ENCODE measurements around the gene SUPT20HL1. TPM values are rescaled to one million over a fixed set of nuclear protein-coding genes. Genes with fewer than 3 reads are reported as not detected.

The SUPT20HL1 gene
- total RNA-seq, 1 donor from 2014 or later: not detected

DNA sequence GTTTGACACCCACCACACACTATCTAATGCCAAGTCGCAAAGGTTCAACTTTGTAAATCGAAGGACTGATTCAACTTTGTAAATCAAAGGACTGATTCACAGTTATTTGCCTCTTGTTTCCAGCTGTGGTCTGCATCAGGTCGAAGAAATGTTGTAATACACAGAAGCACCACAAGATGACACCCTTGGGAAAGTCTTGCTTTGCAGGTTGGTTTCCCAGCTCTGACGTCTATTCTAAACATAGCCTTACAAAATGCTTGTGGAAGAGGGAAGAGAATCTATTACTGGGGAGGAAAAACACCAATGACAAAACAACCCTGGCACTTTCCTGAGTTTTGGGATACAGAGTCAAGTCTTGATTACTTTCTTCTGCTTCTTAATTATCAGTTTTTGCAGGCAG is 35.3 kb downstream of the SUPT20HL1 start:
- Histone ChIP-seq H3K27ac (ENCODE audit: low read depth, low read length) (no peak overlapping the region), H3K9me3 (ENCODE audit: control insufficient read depth in 3 of 3, low read length in 3 of 3) (no peaks in the 10 kb centered on the region)

DNA sequence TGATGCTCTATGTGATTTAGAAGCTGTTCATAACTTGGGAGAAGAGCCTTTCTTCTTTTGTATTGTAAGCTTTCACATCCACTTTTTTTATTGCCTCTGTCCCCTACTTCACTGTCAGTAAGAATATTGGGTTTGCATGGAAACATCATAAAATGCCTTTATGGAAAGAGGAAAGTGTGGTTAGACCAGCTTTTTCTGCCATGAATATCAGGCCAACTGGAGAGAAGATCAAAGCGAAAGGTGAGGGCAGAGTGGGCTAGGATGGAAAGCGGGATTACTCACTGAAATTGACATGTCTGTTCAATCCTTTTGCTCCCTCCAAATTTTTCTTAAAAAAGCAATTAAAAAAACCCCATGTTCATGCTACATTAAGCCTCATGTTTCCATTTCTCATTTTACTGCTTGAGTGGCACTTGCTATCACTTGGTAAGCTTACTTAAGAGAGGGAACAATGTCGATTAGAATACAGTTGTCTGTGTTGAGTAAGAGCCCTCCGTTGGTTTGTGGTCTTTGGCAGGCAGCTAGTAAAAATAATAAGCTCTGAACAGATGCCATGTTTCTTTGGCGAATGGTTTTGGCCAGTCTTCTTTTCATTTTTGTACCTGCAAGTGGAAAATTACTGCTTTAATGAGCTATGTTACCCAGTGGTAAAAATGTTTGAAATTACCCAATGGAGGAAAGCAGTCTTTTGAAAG is 35.9 kb downstream of the SUPT20HL1 start:
- H3K27ac ChIP-seq (ENCODE audit: low read depth, low read length): no peak overlapping the region
- H3K9me3 ChIP-seq (ENCODE audit: control insufficient read depth in 3 of 3, low read length in 3 of 3): no peaks in the 10 kb centered on the region
- H3K9ac ChIP-seq (ENCODE audit: low read depth in 1 of 3, low read length in 3 of 3): no peak overlapping the region
- peaks cover 0 to 15% (median 2%) of the 10 kb centered on the region in 3 donors for H3K27me3 ChIP-seq (ENCODE audit: control insufficient read depth in 3 of 3, insufficient read depth in 3 of 3, low read length in 3 of 3)
- no peak overlapping the region for H3K4me3 ChIP-seq (ENCODE audit: low read length in 3 of 3)
- no peaks in the 10 kb centered on the region for H3K36me3 ChIP-seq (ENCODE audit: control insufficient read depth in 3 of 3, insufficient read depth in 3 of 3, low read length in 3 of 3)
- peaks cover 0 to 7% (median 0%) of the 10 kb centered on the region in 3 donors for H3K4me1 ChIP-seq (ENCODE audit: control insufficient read depth in 3 of 3, insufficient read depth in 3 of 3, low read length in 3 of 3)

More for the DNA sequence above, 35.3 kb downstream of the SUPT20HL1 start:
- peaks cover 0 to 7% (median 0%) of the 10 kb centered on the region in 3 donors for H3K4me1 ChIP-seq (ENCODE audit: control insufficient read depth in 3 of 3, insufficient read depth in 3 of 3, low read length in 3 of 3)
- no peaks in the 10 kb centered on the region for H3K36me3 ChIP-seq (ENCODE audit: control insufficient read depth in 3 of 3, insufficient read depth in 3 of 3, low read length in 3 of 3)
- peaks cover 0 to 15% (median 2%) of the 10 kb centered on the region in 3 donors for H3K27me3 ChIP-seq (ENCODE audit: control insufficient read depth in 3 of 3, insufficient read depth in 3 of 3, low read length in 3 of 3)
- H3K4me3 ChIP-seq (ENCODE audit: low read length in 3 of 3): no peak overlapping the region
- no peak overlapping the region for H3K9ac ChIP-seq (ENCODE audit: low read depth in 1 of 3, low read length in 3 of 3)

DNA sequence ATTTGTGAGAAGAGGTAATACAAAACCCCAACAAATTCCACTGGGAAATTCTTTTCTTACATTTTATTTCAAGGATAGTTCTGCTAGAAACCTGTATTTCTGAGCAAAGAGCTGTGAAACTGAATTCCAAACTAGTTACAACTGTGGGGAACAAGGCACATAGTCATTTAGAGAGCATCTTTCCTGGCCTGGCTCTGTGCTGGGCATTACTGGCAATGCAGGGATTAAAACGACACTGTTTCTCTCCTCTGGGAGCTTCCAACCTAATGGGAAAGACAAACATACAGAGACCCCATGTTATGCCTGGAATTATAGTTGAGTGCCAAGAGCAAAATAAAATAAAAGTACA is 36.5 kb downstream of the SUPT20HL1 start:
- no peak overlapping the region for H3K9ac ChIP-seq (ENCODE audit: low read depth in 1 of 3, low read length in 3 of 3)
- no peak overlapping the region for H3K27ac ChIP-seq (ENCODE audit: low read depth, low read length)
- H3K36me3 ChIP-seq (ENCODE audit: control insufficient read depth in 3 of 3, insufficient read depth in 3 of 3, low read length in 3 of 3): no peaks in the 10 kb centered on the region
- H3K4me3 ChIP-seq (ENCODE audit: low read length in 3 of 3): no peak overlapping the region
- peaks cover 0 to 15% (median 2%) of the 10 kb centered on the region in 3 donors for H3K27me3 ChIP-seq (ENCODE audit: control insufficient read depth in 3 of 3, insufficient read depth in 3 of 3, low read length in 3 of 3)
- H3K4me1 ChIP-seq (ENCODE audit: control insufficient read depth in 3 of 3, insufficient read depth in 3 of 3, low read length in 3 of 3): peaks cover 0 to 7% (median 0%) of the 10 kb centered on the region in 3 donors
- no peaks in the 10 kb centered on the region for H3K9me3 ChIP-seq (ENCODE audit: control insufficient read depth in 3 of 3, low read length in 3 of 3)

DNA sequence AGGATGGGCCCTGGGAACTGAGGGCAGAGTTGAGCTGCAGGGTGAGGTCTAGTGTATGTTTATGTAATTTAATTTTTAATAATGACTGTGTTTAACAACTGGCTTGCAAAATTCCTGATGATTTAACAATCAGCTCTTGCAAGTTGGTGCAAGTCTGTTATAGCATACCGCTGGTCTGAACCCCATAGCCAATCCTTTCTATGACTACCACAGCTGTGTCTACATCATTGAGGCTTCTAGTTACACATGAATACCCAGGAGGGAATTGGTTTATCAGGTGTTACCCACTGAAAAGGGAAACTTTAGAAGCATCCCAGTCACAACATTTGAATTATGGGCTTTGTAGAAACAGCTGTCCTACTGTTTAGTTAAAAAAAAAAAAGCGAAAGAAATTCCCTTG is 38.3 kb downstream of the SUPT20HL1 start:
- Histone ChIP-seq H3K36me3 (ENCODE audit: control insufficient read depth in 3 of 3, insufficient read depth in 3 of 3, low read length in 3 of 3) (no peaks in the 10 kb centered on the region), H3K27me3 (ENCODE audit: control insufficient read depth in 3 of 3, insufficient read depth in 3 of 3, low read length in 3 of 3) (peaks cover 0 to 8% (median 0%) of the 10 kb centered on the region in 3 donors)

DNA sequence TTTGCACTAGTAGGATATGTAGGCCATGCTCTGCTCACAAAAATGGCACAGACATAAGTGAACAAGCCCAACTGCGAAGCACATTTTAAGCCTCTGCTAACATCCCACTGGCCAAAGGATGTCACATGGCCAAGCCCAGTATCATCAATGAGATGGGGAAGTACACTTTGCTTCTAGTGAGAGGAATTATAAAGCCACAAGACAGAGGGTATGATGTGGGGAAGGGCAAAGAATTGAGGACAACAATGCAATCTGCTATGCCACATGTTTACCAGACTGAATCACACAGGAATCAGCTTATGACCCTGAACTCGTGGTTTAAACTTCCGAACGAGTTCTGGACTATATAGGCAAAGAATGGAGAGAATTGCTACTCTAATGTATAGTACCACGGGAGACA is 39.1 kb downstream of the SUPT20HL1 start:
- peaks cover 0 to 5% (median 0%) of the 10 kb centered on the region in 3 donors for H3K27me3 ChIP-seq (ENCODE audit: control insufficient read depth in 3 of 3, insufficient read depth in 3 of 3, low read length in 3 of 3)
- H3K36me3 ChIP-seq (ENCODE audit: control insufficient read depth in 3 of 3, insufficient read depth in 3 of 3, low read length in 3 of 3): no peaks in the 10 kb centered on the region
- H3K9ac ChIP-seq (ENCODE audit: low read depth in 1 of 3, low read length in 3 of 3): no peak overlapping the region
- peaks cover 0 to 7% (median 0%) of the 10 kb centered on the region in 3 donors for H3K4me1 ChIP-seq (ENCODE audit: control insufficient read depth in 3 of 3, insufficient read depth in 3 of 3, low read length in 3 of 3)
- H3K9me3 ChIP-seq (ENCODE audit: control insufficient read depth in 3 of 3, low read length in 3 of 3): no peaks in the 10 kb centered on the region
- no peak overlapping the region for H3K27ac ChIP-seq (ENCODE audit: low read depth, low read length)
- H3K4me3 ChIP-seq (ENCODE audit: low read length in 3 of 3): no peak overlapping the region

More for the DNA sequence above, 38.3 kb downstream of the SUPT20HL1 start:
- H3K4me1 ChIP-seq (ENCODE audit: control insufficient read depth in 3 of 3, insufficient read depth in 3 of 3, low read length in 3 of 3): peaks cover 0 to 7% (median 0%) of the 10 kb centered on the region in 3 donors
- H3K4me3 ChIP-seq (ENCODE audit: low read length in 3 of 3): no peak overlapping the region
- H3K9ac ChIP-seq (ENCODE audit: low read depth in 1 of 3, low read length in 3 of 3): no peak overlapping the region
- H3K27ac ChIP-seq (ENCODE audit: low read depth, low read length): no peak overlapping the region
- no peaks in the 10 kb centered on the region for H3K9me3 ChIP-seq (ENCODE audit: control insufficient read depth in 3 of 3, low read length in 3 of 3)

DNA sequence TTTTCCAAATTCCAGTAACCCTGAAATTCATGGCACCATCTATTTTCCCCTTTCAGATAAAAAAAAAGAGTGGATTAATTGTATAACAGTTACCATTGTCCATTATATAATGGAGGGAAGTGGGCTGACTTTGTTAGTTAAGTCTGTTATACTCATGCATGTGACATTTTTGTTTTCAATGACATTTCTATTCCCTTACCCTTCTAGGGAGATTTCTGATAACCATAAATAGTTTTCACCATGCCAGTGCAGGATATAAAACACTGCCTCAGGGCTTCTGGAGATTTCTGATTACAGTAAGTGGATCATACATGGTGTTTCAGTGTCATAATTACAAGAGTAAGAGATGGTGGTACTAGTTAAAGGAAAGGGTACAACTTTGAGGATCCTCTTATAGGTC is 45.5 kb downstream of the SUPT20HL1 start:
- no peak overlapping the region for H3K27ac ChIP-seq (ENCODE audit: low read depth, low read length)
- H3K4me3 ChIP-seq (ENCODE audit: low read length in 3 of 3): no peak overlapping the region
- H3K9ac ChIP-seq (ENCODE audit: low read depth in 1 of 3, low read length in 3 of 3): no peak overlapping the region
- no peaks in the 10 kb centered on the region for H3K27me3 ChIP-seq (ENCODE audit: control insufficient read depth in 3 of 3, insufficient read depth in 3 of 3, low read length in 3 of 3)
- no peaks in the 10 kb centered on the region for H3K4me1 ChIP-seq (ENCODE audit: control insufficient read depth in 3 of 3, insufficient read depth in 3 of 3, low read length in 3 of 3)
- no peaks in the 10 kb centered on the region for H3K9me3 ChIP-seq (ENCODE audit: control insufficient read depth in 3 of 3, low read length in 3 of 3)
- no peaks in the 10 kb centered on the region for H3K36me3 ChIP-seq (ENCODE audit: control insufficient read depth in 3 of 3, insufficient read depth in 3 of 3, low read length in 3 of 3)

Other genes with a start within 250 kb of the SUPT20HL1 start
- 29.7 TPM for gene ZFX, start 210.9 kb upstream of the SUPT20HL1 start, total RNA-seq
- not detected for gene SUPT20HL2, start 46.6 kb upstream of the SUPT20HL1 start, total RNA-seq
- 7.8 TPM for gene PDK3, start 104.6 kb downstream of the SUPT20HL1 start, total RNA-seq